ENCODE results near the gene RASGRP4. TPM values are rescaled to one million over a fixed set of nuclear protein-coding genes. Genes with fewer than 3 reads are reported as not detected.

The RASGRP4 gene
- total RNA-seq, 1 donor from 2014 or later = 0.64 TPM

DNA sequence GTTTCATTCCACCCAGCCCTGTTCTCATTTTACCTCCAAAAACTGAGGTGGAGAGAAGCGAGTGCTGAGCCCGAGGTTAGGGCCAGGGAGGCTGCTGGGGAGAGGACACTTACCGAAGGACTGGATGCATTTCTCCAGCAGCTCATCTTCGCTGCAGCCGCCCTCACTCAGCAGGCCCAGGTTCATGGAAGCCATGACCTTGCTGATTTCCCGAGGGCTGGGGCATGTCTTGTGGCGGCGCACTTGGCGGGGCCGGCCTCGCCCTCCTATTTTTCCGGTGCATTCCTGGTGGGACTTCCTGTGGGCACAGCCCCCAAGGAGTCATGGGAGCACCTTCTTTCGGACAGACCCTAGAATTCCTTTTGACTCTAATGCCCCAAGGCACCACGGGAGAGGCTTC, 4.2 kb downstream of the RASGRP4 start:
- intact Hi-C loops (cut with DNase I) = no loop called here
- no peak for DNase-seq (ENCODE audit: low spot score in 2 of 2)
- Histone ChIP-seq H3K4me3 (no peak overlapping the region), H3K27me3 (no peaks in the 10 kb centered on the region), H3K36me3 (no peaks in the 10 kb centered on the region), H3K27ac (no peak overlapping the region), H3K4me1 (peaks cover 0 to 4% of the 10 kb centered on the region in 2 donors), H3K9me3 (no peaks in the 10 kb centered on the region)
- TF ChIP-seq, protein P1, sequence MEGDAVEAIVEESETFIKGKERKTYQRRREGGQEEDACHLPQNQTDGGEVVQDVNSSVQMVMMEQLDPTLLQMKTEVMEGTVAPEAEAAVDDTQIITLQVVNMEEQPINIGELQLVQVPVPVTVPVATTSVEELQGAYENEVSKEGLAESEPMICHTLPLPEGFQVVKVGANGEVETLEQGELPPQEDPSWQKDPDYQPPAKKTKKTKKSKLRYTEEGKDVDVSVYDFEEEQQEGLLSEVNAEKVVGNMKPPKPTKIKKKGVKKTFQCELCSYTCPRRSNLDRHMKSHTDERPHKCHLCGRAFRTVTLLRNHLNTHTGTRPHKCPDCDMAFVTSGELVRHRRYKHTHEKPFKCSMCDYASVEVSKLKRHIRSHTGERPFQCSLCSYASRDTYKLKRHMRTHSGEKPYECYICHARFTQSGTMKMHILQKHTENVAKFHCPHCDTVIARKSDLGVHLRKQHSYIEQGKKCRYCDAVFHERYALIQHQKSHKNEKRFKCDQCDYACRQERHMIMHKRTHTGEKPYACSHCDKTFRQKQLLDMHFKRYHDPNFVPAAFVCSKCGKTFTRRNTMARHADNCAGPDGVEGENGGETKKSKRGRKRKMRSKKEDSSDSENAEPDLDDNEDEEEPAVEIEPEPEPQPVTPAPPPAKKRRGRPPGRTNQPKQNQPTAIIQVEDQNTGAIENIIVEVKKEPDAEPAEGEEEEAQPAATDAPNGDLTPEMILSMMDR (IDR thresholded peaks at IDR 0.05) = no peak

DNA sequence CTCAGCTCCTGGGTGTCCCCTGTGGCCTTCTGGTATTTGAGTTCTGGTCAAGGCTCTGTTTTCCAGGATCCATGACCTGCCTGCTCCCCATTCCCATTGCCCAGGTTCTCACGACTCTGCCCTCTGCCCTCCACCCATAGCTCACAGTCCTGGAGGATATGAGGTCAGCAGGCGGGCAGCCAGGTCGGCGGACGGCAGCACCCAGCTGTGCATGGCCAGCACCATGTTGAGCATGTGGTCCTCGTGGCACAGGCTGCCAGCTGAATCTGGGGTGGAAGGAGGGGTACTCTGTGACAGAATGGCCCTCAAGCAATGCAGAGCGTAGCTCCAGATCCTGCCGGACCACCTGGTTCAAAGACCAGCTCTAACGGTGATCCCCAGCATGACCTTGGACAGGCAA, 5.1 kb downstream of the RASGRP4 start:
- intact Hi-C loops (cut with DNase I) = no loop called here
- DNase-seq (ENCODE audit: low spot score in 2 of 2) = no peak
- Histone ChIP-seq H3K4me3 (no peak overlapping the region), H3K4me1 (peaks cover 0 to 4% of the 10 kb centered on the region in 2 donors), H3K27ac (no peak overlapping the region), H3K36me3 (no peaks in the 10 kb centered on the region), H3K9me3 (no peaks in the 10 kb centered on the region), H3K27me3 (no peaks in the 10 kb centered on the region)
- TF ChIP-seq, protein P1 (IDR thresholded peaks at IDR 0.05) = no peak

DNA sequence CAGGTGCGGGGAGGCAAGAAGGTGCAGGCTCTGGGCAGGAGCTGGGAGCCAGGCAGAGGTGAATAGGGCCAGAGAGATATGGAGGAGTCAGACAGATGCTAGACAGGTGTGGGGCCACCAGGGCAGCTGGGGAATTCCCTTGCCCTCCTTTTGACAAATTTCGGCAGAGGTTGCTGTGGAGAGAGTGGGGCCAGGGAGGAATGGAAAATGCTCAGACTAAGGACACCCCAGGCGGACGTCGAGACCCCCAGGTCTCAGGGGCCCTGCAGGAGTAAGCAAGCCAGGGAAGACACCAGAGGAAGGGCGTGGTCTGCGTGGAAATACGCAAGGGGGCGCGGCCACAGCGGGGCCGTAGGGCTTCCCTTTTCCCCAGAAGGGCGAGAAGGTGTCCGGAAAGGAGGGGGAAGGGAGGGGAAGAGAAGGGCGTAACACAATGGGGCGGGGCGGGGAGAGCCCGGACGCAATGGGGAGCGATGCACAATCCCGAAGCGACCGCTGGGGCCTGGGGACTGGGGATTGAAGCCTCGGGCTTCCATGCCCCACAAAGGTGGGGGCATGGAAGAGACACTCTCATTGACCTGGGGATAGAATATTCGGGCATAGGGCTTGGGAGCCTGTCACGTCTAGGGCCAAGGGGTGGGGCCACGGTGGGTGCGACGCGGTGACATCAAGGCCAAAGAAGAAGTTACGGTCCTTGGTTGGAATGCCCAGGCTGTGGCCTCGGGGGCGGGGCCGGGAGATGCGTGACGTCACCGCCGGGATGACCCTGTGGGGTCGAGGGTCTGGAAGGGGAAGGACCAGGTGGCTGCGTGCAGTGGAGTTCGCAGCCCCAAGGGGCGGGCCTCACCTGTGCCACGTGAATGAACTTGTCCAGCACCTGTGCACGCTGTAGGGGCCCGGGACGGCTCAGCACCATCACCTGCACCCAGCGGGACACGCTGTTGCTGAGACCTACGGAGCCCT, 8.2 kb downstream of the RASGRP4 start:
- intact Hi-C loops (cut with DNase I) = no loop called here
- H3K27ac ChIP-seq = no peak overlapping the region

DNA sequence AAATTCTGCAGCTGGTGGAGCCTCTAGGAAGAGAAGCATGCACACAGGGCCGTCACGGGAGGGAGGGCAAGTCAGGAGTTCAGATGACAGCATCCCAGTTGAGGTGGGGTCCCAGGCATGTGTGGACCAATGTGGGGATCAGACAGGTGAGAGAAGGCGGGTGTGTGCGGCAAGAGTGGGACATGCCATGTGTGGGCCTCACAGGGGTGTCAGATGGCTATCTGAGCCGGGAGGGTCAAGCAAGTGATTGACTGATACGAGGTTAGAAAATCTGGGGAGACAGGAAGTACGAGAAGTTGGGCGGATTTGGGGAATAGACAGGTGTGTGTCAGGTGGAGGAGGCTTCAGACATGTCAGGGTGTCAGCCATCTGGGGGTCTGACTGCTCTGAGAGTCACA, 8.9 kb downstream of the RASGRP4 start:
- Histone ChIP-seq H3K4me3 (no peak overlapping the region), H3K9me3 (no peaks in the 10 kb centered on the region), H3K27me3 (no peaks in the 10 kb centered on the region), H3K36me3 (no peaks in the 10 kb centered on the region), H3K4me1 (peaks cover 0 to 4% of the 10 kb centered on the region in 2 donors), H3K27ac (no peak overlapping the region)
- intact Hi-C loops (cut with DNase I) = no loop called here
- TF ChIP-seq, protein P1 (IDR thresholded peaks at IDR 0.05) = no peak
- DNase-seq (ENCODE audit: low spot score in 2 of 2) = no peak

More for the DNA sequence above, 8.2 kb downstream of the RASGRP4 start:
- peak overlapping the region in 1 of 2 donors; percentile 25 for H3K4me3 ChIP-seq
- DNase-seq (ENCODE audit: low spot score in 2 of 2) = peak in 1 of 2 donors; percentile 77
- H3K27me3 ChIP-seq = no peaks in the 10 kb centered on the region
- no peaks in the 10 kb centered on the region for H3K36me3 ChIP-seq
- no peaks in the 10 kb centered on the region for H3K9me3 ChIP-seq
- TF ChIP-seq, protein P1 (IDR thresholded peaks at IDR 0.05) = no peak
- peaks cover 0 to 4% of the 10 kb centered on the region in 2 donors for H3K4me1 ChIP-seq

DNA sequence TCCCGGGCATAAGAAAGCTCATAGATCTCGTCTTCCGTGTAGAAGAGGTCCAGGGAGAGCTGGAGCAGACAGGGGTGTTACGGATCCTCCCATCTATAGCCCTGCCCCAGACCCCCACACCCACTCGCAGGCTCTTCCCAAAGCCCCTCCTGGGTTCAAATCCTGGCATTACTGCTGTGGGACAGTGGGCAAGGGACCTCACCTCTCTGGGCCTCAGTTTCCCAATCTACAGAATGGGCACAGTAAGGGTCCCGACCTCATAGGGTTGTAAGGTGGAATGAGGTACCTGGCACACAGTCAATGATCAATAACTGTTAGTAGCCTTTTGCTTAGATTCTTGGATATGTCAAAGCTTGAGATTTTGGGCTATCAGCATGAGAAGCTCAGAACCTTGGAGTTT, 12.6 kb downstream of the RASGRP4 start:
- intact Hi-C loops (cut with DNase I) = no loop called here
- DNase-seq (ENCODE audit: low spot score in 2 of 2) = no peak
- Histone ChIP-seq H3K36me3 (peaks cover 0 to under 1% of the 10 kb centered on the region in 2 donors), H3K27me3 (no peaks in the 10 kb centered on the region), H3K9me3 (no peaks in the 10 kb centered on the region), H3K4me3 (no peak overlapping the region), H3K27ac (no peak overlapping the region), H3K4me1 (peaks cover 0 to 4% of the 10 kb centered on the region in 2 donors)
- TF ChIP-seq, protein P1 (IDR thresholded peaks at IDR 0.05) = no peak
